ENCODE measurements around the gene CSF3. TPM values are rescaled to one million over a fixed set of nuclear protein-coding genes. Genes with fewer than 3 reads are reported as not detected.

Gene CSF3
- total RNA-seq, 1 donor from 2014 or later, result not detected

DNA sequence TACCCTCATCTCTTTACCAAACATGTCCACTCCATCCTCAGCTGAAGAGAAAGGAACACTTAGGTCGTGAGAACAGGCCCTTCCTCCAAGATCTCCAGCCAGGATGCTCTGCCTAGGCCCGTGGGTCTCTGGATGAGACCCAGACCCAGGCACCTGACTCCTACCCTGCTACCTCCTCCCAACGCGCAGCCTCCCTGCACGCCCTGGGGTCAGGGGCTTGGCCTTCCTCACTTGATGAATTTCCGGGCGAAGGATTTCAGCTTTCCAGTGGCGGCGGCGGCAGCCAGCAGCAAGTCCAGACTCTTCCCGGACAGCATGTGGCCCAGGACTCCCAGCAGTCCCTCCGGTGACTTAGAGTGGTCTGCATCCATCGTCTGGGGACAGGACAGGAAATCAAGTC lies 13.4 kb downstream of the CSF3 start:
- Mint-ChIP-seq H3K36me3 (ENCODE audit: low read depth, unreplicated experiment) (peaks cover 46% of the 10 kb centered on the region), H3K9me3 (ENCODE audit: unreplicated experiment) (no peaks in the 10 kb centered on the region), H3K4me3 (ENCODE audit: unreplicated experiment) (peak overlapping the region; percentile 57), H3K27me3 (ENCODE audit: unreplicated experiment) (peaks cover 9% of the 10 kb centered on the region), H3K4me1 (ENCODE audit: unreplicated experiment) (no peaks in the 10 kb centered on the region), H3K27ac (ENCODE audit: unreplicated experiment) (no peak overlapping the region)
- no peak for DNase-seq (ENCODE audit: low spot score)
- TF ChIP-seq, protein P1, sequence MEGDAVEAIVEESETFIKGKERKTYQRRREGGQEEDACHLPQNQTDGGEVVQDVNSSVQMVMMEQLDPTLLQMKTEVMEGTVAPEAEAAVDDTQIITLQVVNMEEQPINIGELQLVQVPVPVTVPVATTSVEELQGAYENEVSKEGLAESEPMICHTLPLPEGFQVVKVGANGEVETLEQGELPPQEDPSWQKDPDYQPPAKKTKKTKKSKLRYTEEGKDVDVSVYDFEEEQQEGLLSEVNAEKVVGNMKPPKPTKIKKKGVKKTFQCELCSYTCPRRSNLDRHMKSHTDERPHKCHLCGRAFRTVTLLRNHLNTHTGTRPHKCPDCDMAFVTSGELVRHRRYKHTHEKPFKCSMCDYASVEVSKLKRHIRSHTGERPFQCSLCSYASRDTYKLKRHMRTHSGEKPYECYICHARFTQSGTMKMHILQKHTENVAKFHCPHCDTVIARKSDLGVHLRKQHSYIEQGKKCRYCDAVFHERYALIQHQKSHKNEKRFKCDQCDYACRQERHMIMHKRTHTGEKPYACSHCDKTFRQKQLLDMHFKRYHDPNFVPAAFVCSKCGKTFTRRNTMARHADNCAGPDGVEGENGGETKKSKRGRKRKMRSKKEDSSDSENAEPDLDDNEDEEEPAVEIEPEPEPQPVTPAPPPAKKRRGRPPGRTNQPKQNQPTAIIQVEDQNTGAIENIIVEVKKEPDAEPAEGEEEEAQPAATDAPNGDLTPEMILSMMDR (IDR thresholded peaks at IDR 0.05; ENCODE audit: unreplicated experiment), result no peak

- H3K27ac Mint-ChIP-seq (ENCODE audit: unreplicated experiment), result no peak overlapping the region
- peaks cover 30% of the 10 kb centered on the region for H3K36me3 Mint-ChIP-seq (ENCODE audit: low read depth, unreplicated experiment)
- H3K4me3 Mint-ChIP-seq (ENCODE audit: unreplicated experiment), result peak overlapping the region; percentile 56
- TF ChIP-seq, protein P1 (IDR thresholded peaks at IDR 0.05; ENCODE audit: unreplicated experiment), result no peak
- no peak for DNase-seq (ENCODE audit: low spot score)
- no peaks in the 10 kb centered on the region for H3K9me3 Mint-ChIP-seq (ENCODE audit: unreplicated experiment)
- H3K4me1 Mint-ChIP-seq (ENCODE audit: unreplicated experiment), result no peaks in the 10 kb centered on the region
- H3K27me3 Mint-ChIP-seq (ENCODE audit: unreplicated experiment), result peaks cover 8% of the 10 kb centered on the region
Observed at GRCh38 chr17:40031706-40032105, 16.5 kb downstream of the CSF3 start.

GRCh38 chr17:40032322-40033320 lies 17.4 kb downstream of the CSF3 start:
- peaks cover 30% of the 10 kb centered on the region for H3K36me3 Mint-ChIP-seq (ENCODE audit: low read depth, unreplicated experiment)
- TF ChIP-seq, protein P1 (IDR thresholded peaks at IDR 0.05; ENCODE audit: unreplicated experiment), result no peak
- H3K27me3 Mint-ChIP-seq (ENCODE audit: unreplicated experiment), result peaks cover 10% of the 10 kb centered on the region
- H3K4me1 Mint-ChIP-seq (ENCODE audit: unreplicated experiment), result peaks cover 2% of the 10 kb centered on the region
- H3K9me3 Mint-ChIP-seq (ENCODE audit: unreplicated experiment), result no peaks in the 10 kb centered on the region
- no peak overlapping the region for H3K4me3 Mint-ChIP-seq (ENCODE audit: unreplicated experiment)
- DNase-seq (ENCODE audit: low spot score), result no peak
- H3K27ac Mint-ChIP-seq (ENCODE audit: unreplicated experiment), result peak overlapping the region; percentile 82

DNA sequence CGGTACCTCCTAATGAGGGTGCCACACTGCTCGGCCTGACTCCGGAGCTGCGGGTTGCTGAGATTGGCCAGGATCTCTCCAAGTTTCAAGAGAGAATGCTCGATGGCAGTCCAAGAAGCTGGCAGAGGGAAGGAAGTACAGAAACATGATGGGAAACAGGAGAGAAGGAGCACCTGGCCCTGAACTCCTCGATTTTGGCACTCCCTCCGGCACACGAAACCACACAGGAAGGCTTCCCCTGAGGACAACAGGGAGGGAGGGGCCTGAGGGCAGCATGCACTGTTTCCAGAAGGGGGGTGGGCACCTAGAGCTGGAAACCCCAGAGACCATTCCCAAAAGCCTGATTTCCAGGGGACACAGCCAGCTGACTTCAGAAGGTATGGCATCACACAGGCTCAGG lies 18.1 kb downstream of the CSF3 start:
- TF ChIP-seq, protein P1 (IDR thresholded peaks at IDR 0.05; ENCODE audit: unreplicated experiment), result no peak
- Mint-ChIP-seq H3K4me1 (ENCODE audit: unreplicated experiment) (peaks cover 2% of the 10 kb centered on the region), H3K9me3 (ENCODE audit: unreplicated experiment) (no peaks in the 10 kb centered on the region), H3K36me3 (ENCODE audit: low read depth, unreplicated experiment) (peaks cover 30% of the 10 kb centered on the region), H3K27me3 (ENCODE audit: unreplicated experiment) (peaks cover 10% of the 10 kb centered on the region), H3K27ac (ENCODE audit: unreplicated experiment) (no peak overlapping the region), H3K4me3 (ENCODE audit: unreplicated experiment) (no peak overlapping the region)
- DNase-seq (ENCODE audit: low spot score), result no peak

All from endothelial cell (in vitro differentiated cells).